ENCODE results near the gene SLC22A23. TPM values are rescaled to one million over a fixed set of nuclear protein-coding genes. Genes with fewer than 3 reads are reported as not detected.
A peak's percentile ranks its signal among the peaks of the same experiment; 100 is the strongest.

Gene SLC22A23
- total RNA-seq, 1 experiment from 2014 or later, result 6.8 TPM

GRCh38 chr6:3258720-3259490, 197.9 kb downstream of the SLC22A23 start, which contains the start of gene PSMG4:
PSMG4 (plus strand) TSS chr6:3258947; CDS start chr6:3259023, 76 bp downstream.
- Mint-ChIP-seq H3K9me3 (peaks cover 5% of the 10 kb centered on the region in 2 experiments; a peak in 4 of 5 replicates), H3K4me1 (peaks cover 17 to 19% of the 10 kb centered on the region in 2 experiments), H3K27ac (peak within 1 kb of the TSS; percentile 17 to 80 (median 74); a peak in 6 of 7 replicates), H3K4me3 (peak within 1 kb of the TSS; percentile 96 to 98), H3K27me3 (ENCODE audit: low read depth) (peaks cover 11% of the 10 kb centered on the region), H3K36me3 (ENCODE audit: insufficient read depth in 1 of 3, low read depth in 3 of 3) (peaks cover 11 to 29% (median 18%) of the 10 kb centered on the region in 3 experiments)
- Histone ChIP-seq H2BK12ac (ENCODE audit: insufficient read length, low read depth, low read length) (no peak within 1 kb of the TSS), H3K27ac (ENCODE audit: insufficient read length, low read depth, low read length) (no peak within 1 kb of the TSS), H3K4me1 (ENCODE audit: insufficient read depth, low read length) (no peaks in the 10 kb centered on the region; the same call in 1 of the 2 replicates), H3K27me3 (ENCODE audit: insufficient read depth, low read length) (no peaks in the 10 kb centered on the region), H3K9ac (ENCODE audit: extremely low read depth, insufficient read length, low read length) (peak within 1 kb of the TSS; percentile 69), H3K23me2 (ENCODE audit: insufficient read length, low read depth, low read length, poor library complexity, severe bottlenecking) (peaks cover 8% of the 10 kb centered on the region), H3K56ac (ENCODE audit: insufficient read length, low read depth, low read length) (no peak within 1 kb of the TSS), H3K14ac (ENCODE audit: insufficient read depth, low read length) (peak within 1 kb of the TSS; percentile 55; the same call in 1 of the 2 replicates), H2BK120ac (ENCODE audit: low read depth, low read length, poor library complexity, severe bottlenecking) (no peak within 1 kb of the TSS), H2BK5ac (ENCODE audit: insufficient read length, low read length) (no peak within 1 kb of the TSS), H3K79me2 (ENCODE audit: insufficient read depth, low read length) (peaks cover 27% of the 10 kb centered on the region; the same call in 1 of the 2 replicates), H3K4ac (ENCODE audit: low read depth, low read length) (no peak within 1 kb of the TSS), H3K9me3 (ENCODE audit: control insufficient read depth, low read depth, low read length) (no peaks in the 10 kb centered on the region), H3K4me2 (ENCODE audit: insufficient read depth, insufficient read length, low read length) (peak within 1 kb of the TSS; percentile 87), H4K8ac (replicated peaks; ENCODE audit: insufficient read length, low read depth, low read length) (no peak within 1 kb of the TSS), H3K18ac (ENCODE audit: insufficient read length, low read depth, low read length) (peak within 1 kb of the TSS; percentile 52), H3K23ac (ENCODE audit: insufficient read length, low read depth, low read length) (no peak within 1 kb of the TSS), H2BK15ac (ENCODE audit: low read depth, low read length) (no peak within 1 kb of the TSS), H4K91ac (ENCODE audit: insufficient read length, low read depth, low read length) (no peak within 1 kb of the TSS), H2BK20ac (ENCODE audit: low read depth, low read length, poor library complexity, severe bottlenecking) (no peak within 1 kb of the TSS), H2AK5ac (ENCODE audit: insufficient read length, low read length) (no peak within 1 kb of the TSS), H3T11ph (ENCODE audit: low read length) (no peak within 1 kb of the TSS), H3K79me1 (ENCODE audit: insufficient read depth, low read depth, low read length, poor library complexity, severe bottlenecking) (peaks cover 8% of the 10 kb centered on the region), H4K20me1 (ENCODE audit: control insufficient read depth, insufficient read depth, insufficient read length) (no peaks in the 10 kb centered on the region), H2AFZ (ENCODE audit: low read length) (no peak within 1 kb of the TSS), H4K5ac (ENCODE audit: insufficient read length, low read depth, low read length) (no peak within 1 kb of the TSS)
- peak; percentile 96 for DNase-seq
- no CpG with 5 or more reads among the region's 80 CpGs for WGBS (ENCODE audit: extremely low coverage, insufficient read length, low lambda C conversion rate)
- TF ChIP-seq CTCF (conservative IDR thresholded peaks at IDR 0.05), result no peak
